Right renal cortex interstitium (tissue), 3 donors: ENCODE results near the gene SLC1A1. TPM values are rescaled to one million over a fixed set of nuclear protein-coding genes. Genes with fewer than 3 reads are reported as not detected.
"Not testable (repeated sequence)": the region's sequence is repeated elsewhere in the genome, so short reads cannot be mapped to it uniquely, and the experiment has no call there.

Source experiments
- DNase-seq, 3 donors: peaks; one replicate each; pipeline ENCODE4 v3.0.0-alpha.2; 2013; ENCODE audit warnings: low read depth in 3 of 3, low spot score in 2 of 3
- polyA plus RNA-seq, 3 donors: library from polyadenylated mRNA; unstranded; fragments of 120-200 nt; gene quantifications; one replicate each; pipeline ENCODE4 v1.2.1, GENCODE V29; 2013; ENCODE audit not compliant: insufficient read length in 3 of 3

The SLC1A1 gene
- polyA plus RNA-seq, 3 donors = 22.1 to 23.6 (median 22.2) TPM

GRCh38 chr9:4504250-4504649 lies 14.0 kb downstream of the SLC1A1 start:
- DNase-seq = no peak

GRCh38 chr9:4506490-4506889 lies 16.2 kb downstream of the SLC1A1 start:
- no peak for DNase-seq

DNA sequence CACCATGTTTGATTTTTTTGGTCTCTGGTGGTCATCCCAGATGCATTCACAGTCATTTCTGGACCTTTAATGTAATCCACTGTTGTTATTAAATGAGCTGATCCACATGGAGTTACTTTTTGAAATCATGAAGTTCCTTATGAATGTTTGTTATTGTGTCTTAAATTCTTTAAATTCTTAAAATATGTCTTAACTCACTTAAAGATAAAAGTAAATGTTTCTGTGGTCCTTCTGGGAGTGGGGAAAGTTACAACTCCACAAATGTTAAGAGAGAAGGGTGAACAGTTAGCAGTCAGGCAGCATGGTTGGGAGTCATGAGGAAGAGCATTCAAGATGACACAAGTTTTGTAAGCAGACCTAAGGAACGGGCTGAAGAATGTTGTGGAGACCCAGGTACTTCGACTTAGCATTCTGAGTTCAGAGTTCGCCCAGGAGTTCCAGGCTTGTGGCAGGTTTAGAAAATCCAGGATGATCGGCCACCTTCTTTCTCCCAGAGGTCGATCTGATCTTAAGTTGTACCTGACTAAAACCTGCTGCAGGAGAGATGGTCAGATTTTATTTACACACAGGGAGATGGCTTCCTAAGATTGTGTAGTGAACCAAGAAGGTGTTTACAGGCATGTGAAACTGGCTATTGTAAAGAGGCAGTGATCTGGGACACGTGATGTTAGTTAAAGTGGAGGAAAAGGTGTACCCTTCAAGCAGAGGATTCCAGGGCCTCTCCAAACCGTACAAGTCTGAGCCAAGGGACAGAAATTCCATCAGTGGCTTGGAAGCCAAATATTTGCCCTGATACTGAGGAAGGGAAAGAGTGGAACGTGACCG lies 17.2 kb downstream of the SLC1A1 start:
- no peak for DNase-seq

DNA sequence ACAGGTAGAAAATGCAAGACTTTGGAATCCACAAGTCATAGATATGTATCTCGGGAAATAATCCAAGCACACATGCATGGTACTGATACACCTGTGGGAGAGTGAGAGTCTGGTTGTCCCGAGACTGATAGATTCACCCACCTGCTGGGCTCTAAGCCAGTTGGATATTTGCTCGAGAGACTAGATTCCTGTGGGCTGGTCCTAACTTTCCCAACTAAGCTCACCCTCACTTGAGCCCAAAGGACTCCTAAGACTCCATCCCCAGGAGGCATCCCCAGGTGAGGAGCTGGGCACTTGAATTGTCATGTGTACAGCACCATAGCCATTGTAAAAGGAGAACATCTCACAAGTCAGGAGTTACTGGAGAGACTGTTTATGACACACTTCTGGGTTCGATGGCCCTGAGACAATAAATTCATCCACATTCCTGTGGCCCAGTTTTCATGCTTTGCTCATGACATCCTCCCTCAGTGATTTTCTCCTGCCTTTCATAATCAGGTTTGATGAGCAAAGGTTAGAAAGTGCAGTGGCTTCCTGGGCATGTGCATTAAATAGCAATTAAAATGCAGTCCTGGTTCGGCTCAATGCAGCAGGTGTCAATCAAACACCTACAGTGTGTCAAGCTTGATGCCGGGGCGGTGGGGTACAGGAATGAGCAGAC lies 18.1 kb downstream of the SLC1A1 start:
- DNase-seq = no peak

DNA sequence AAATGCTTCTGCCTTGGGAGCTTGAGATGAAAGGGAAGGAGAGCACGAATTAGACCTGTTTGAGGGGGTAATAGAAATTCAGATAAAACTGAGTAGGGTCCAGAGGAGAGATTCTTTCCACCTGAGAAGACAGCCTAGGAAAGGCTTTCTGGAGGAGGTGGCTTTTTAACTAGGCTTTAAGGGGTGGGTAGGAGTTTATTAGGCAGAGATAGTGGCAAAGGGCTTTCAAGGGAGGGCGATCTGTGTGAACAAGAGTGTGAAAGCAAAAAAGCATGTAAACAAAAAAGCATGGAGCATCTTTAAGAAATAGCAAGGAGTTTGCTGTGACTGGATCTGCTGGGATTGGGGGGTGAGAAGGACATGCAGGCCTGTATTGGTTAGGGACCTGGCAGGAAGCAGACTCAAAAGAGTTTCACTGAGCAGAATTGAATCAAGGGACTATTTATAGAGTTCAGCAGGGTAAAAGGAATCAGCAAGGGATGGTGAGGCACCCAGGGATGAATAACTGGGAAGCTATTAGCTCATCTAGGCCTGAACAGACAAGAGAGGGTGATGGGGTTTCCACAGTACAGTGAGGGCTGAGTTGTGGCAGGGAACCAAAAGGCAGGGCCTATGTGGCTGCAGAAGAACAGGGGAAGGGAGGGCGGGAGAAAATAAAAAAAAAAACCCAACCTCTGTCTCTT lies 18.8 kb downstream of the SLC1A1 start:
- no peak for DNase-seq

DNA sequence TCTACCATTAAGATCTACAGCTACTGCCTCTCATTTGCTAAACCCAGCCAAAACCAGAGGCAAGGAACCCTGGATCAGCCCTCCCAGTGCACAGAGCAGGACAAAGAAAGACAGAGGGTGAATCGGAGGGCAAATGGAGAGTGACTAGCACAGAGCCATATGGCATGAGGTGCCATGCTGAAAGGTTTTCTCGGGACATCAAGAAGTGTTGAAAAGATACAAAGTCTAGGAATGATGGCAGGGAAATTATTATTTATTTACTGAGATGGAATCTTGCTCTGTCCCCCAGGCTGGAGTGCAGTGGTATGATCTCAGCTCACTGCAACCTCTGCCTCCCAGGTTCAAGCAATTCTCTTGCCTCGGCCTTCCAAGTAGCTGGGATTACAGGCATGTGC lies 19.3 kb downstream of the SLC1A1 start:
- no peak for DNase-seq

DNA sequence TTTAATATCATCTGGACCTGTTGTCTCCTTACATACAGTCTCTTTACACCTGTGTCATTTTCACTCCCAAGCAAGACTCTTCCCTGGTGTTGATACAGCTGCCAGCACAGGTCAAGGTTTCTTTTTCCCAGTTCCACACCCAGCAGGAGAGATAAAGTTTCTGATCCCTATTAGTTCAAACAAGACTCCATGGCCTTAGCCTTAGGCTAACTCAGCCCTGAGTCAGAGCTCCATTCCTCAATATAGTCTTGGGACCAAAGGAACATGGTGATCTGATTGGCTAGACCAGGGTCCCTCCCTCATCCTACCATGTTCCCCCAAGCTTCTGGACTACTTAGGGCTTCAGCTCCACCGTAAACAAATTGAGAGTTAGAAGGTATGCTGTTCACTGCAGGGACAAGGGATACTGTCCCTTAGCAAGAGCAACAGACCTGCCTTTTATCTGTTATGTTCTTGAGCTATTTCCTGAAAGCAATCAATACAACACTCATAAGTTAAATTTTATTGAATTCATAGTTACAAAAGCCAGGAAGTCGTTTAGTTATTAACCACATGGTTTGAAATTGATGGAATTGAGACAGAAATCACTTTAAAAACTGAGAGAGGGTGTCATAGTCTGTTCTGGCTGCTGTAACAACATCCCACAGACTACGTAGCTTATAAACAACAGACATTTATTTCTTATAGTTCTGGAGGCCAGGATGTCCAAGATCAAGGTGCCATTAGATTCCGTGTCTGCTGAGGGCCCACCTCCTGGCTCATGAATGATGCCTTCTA lies 20.5 kb downstream of the SLC1A1 start:
- DNase-seq = no peak

DNA sequence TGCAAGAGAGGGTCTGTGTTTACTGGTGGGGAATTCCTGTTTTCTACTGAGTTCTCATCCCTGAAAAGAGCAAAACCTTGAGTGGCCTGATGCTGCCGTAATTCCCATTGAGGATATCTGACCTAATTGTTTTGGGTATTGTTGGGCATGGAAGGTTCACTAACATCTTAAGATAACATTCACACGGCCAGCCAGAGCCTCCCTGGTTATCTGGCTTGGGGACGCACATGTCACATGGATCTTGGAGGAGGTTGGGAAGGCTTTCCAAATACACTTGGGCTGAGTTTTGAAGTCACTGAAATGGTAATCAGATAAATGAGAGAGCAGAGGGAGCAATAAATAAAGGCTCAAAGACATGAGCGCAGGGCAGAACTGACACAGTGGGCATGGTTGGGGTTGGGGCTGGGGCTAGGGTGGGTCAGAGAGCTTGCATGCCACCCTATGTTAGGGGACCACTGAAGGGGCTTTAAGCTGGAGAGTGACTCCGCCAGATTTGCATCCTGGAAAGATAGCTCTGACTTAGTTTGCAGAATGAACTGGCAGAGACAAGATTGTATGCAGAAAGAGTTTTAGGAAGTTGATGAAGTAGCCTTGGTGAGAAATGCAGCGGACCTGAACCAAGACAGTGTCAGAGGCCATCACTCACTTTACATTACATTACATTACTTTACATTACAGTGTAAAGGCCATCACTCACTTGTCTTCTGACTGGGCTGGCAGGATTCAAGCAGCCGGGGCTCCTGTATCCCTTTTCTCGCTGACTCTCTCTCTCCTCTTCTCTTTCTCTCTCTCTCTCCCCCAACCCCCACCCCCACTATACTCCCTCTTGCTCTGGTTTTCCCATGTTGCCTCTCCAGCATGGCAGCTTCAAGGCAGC lies 24.2 kb downstream of the SLC1A1 start:
- DNase-seq = no peak

DNA sequence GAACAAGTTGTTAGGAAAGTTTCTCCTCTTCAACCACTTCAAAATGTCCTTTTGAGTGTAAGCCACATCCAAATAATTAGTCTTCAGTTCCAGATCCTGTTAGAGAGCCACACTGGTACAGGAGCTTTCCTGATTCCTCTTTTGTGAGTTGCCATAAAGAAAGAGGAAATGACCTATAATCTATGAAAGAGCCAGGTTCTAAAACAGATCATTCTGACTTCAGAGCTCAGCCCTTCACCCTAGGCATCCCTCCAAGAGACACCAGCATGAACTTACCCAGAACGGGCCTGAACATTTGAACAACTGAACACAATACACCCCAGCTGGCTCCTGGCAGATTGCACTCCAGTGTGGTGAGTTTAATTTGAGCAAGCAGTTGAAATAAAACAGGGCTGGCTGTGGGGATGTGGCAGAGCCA lies 25.7 kb downstream of the SLC1A1 start:
- DNase-seq = no peak

DNA sequence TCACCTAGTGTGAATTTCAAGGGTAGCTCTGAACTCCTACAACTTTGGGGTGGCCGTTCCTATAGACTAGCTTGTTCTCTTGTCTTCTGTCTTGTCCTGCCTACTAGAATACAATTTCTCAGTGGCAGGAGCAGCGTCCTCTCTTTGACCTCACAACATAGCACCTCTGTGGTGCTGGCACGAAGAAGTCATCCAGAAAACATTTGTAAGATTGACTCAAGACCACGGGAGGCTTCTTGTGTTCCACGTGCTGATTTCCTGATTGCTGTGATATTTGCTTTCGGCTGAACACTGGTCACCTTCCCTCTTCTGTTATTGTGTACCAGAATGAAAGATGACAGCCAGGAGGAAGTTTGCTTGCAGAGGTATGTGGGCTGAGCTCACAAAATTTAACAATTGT lies 27.0 kb downstream of the SLC1A1 start:
- DNase-seq = no peak

DNA sequence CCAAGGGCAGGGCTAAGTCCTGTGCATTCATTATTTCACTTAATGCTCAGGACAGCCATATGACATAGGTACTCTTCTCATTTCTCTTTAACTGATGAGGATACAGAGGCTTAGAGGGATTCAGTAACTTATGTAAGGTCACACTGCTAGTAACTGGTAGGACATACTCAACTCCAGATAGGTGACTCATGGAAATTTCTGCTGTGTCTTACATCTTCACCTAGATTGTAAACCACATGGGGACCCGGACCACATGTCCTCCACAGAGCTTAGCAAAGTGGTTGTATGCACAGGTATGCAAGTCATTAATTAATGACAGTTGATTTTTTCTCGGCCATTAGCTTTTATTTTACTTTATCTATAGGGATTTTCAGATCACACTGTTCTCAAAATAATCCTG lies 29.3 kb downstream of the SLC1A1 start:
- no peak for DNase-seq

DNA sequence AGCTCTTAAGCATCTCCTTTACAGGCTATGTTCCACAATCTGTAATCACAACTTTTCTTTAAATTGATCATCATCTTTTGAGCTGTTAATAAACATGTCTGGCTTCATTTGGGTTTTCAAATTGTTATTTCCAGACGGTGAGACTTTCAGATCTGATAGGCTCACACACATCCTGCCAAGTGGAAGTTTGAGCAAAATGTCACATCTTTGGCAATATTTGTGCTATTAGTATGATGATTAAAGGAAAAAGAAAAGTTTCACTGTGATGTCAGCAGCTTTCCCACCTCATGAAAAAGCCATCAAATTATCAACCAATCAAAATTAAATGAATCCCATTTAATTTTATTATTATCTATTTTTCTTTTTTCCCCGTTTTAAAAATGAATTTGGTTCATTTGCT lies 29.8 kb downstream of the SLC1A1 start:
- DNase-seq = no peak

- no peak for DNase-seq
Measured at GRCh38 chr9:4530375-4530774, 40.1 kb downstream of the SLC1A1 start.

DNA sequence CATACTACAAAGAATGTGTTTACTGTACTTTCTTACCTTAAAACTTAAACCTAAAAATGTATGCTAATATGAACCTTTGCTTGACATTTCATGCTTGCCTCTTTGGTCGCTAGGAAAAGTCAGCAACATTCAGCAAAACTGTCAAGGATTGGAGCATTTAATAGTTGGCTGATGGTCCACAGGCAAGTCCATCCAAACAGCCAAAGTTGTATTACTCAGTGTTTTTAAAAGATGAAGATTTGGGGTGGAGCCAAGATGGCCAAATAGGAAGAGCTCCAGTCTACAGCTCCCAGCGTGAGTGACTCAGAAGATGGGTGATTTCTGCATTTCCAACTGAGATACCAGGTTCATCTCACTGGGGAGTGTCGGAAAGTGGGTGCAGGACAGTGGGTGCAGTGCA lies 40.6 kb downstream of the SLC1A1 start:
- not testable (repeated sequence) for DNase-seq

- DNase-seq = not testable (repeated sequence)
Measured at GRCh38 chr9:4531355-4531754, 41.1 kb downstream of the SLC1A1 start.

GRCh38 chr9:4533881-4534280 lies 43.6 kb downstream of the SLC1A1 start:
- not testable (repeated sequence) for DNase-seq

GRCh38 chr9:4536196-4536595 lies 45.9 kb downstream of the SLC1A1 start:
- DNase-seq = not testable (repeated sequence)

GRCh38 chr9:4537581-4537980 lies 47.3 kb downstream of the SLC1A1 start:
- DNase-seq = no peak

- DNase-seq = no peak
Measured at GRCh38 chr9:4538107-4538506, 47.8 kb downstream of the SLC1A1 start.

DNA sequence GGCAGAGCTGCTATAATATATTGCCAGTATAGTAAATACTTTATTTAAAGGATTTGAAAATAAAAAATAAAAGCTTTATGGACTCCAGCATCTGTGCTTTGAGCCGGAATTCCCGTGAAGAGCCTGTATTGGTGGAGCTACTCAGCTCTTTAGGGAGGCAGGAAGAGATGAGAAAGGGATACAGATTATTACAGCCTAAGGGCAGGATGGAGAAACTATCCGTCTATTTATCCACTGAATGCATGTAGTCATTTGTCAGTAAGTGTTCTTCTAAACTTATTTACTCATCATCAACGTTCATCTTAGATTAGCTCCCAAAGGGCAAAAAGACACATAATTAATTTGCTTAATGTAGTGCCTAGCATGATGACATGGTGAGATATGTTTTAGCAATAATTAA lies 48.4 kb downstream of the SLC1A1 start:
- no peak for DNase-seq
